ENCODE data around the gene AP2A2.
"Not testable (repeated sequence)": the region's sequence is repeated elsewhere in the genome, so short reads cannot be mapped to it uniquely, and the experiment has no call there.

Gene AP2A2

DNA sequence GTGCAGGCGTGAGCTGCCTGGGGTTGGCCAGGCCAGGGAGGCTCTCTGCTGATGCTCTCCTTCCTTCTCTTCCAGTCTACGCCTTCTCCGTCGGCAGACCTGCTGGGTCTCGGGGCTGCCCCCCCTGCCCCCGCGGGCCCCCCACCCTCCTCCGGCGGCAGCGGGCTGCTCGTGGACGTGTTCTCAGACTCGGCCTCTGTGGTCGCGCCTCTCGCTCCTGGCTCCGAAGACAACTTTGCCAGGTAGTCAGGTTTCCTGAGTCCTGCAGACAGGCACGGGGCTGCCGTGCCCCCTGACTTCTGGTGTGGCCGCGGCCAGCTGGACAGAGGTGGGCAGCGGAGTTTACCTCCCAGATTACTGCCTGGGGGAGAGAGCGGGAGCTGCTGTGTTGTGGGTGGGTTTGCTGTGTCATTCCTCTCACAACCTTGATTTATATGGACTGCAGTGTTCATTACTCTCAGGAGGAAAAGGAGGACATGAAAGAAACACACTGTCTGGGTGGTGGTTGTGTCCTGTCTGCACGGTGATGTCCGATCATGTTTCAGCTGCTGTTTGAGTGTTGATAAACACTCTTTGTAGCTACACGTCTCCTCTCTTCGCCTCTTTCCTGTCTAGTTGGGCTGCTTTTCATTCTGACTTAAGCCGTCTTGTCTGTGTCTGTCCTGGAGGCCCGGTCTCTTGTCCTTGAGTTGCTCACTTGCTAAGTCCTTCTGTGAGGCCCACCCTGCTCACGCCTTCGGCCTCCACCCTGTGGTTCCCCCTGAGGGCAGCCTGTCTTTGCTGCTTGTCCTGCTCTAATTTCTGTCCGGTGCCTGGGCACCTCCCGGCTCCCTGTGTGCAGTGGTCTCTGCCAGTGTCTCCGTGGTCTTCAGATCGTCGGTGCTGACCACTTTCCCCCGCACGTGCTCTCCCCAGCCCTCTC lies 74.9 kb downstream of the AP2A2 start:
- no peak for DNase-seq

DNA sequence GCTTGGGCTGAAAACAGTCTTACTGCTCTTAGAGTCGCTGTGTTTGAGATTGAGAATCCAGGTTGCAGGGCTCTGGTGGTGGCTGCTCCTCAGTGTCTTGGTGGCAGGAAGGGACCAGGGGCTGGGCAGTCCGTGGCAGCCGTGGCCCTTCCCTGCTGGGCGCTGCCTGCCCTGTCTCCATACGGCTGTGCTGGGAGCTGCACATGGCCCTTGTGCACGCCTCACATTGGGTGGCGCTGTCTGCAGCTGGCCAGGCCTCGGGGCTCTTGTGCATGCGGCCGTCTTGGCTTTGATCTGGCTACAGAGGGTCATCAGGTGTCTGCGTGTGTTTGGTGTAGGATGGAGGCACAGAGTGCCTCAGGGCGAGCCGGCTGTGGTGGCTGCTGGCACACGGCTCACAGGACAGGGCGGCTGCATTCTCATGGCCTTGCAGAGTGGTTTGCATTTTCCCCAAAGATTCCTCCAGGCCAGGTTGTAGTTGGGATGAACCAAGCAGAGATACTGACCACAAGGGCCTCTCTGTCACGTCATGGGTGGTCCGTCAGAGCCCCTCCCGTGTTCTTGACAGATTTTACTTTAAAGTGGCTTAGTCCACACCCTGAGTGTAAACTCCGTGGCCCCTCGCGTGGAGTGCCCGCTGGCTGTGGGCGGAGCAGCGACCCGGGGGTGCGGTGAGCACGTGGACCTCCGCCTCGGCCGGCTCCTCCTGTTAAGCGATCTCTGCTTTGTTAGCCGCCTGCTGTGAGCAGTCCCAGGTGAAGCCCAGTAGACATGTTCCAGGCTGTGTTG lies 76.1 kb downstream of the AP2A2 start:
- DNase-seq = no peak

DNA sequence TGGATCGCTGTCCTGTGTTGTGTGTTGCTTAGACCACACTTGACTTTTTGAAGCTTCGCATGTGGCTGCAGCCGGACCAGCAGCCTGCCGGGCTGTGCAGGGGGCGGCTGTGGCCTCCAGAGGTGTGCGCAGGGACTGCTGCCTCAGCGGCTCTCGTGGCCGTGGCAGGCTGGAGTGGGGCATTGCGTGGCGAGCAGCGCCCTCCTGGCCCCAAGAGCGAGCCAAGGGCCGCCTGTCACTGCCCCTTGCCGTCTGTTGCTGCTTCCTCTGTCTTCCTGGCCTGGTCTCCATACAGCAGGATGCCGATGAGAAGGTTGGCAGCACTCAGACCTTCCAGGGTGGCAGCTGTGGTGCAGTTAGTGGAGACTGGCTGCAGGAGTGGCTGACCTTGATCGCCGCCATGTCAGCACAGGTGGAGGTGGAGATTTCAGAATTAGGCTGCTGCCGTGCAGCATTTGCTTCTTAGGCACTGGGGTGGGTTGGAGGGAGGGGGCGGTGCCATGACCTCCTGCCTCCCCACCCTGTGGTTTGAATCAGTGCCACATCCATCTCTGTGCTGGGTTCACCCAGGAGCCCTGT lies 76.8 kb downstream of the AP2A2 start:
- no peak for DNase-seq

- DNase-seq = no peak
These were observed 77.5 kb downstream of the AP2A2 start for GRCh38 chr11:1003159-1003558.

DNA sequence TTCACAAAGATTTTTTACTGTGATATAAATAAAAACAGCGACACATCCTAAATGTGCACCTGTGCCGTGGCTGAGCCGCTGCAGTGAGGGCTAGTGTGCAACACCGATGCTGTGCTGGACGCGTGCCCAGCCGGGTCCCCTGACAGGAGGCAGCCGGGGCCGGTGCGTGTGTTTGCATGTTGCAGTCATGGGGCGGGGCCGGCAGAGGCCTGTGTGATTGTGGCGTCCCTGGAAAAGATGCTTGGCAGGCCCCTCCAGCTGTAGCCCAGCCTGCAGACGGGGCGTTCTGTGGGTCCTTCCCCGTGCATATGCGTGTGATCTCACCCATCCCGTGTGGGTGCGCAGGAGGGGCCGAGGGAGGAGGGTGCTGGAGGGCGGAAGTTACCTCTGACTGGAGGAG lies 80.3 kb downstream of the AP2A2 start:
- DNase-seq = no peak

DNA sequence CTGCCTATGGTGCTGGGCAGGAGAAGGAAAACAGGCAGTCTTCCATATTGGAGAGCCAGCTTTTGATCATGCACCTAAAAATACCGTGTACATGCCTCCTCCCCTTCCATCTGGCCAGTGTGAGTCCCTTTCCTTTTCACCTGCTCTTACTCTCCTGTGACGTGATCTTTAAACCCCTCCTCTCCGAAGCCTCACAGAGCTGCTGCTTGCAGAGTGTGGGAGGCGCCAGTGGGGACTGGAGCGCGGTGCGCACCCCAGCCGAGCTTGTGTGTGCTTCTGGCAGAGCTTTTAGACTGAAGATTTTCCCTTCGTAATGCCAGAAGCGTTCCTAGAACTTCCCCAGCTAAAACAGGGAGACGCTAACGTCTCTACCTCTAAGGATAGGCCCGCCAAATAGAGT lies 81.1 kb downstream of the AP2A2 start:
- no peak for DNase-seq

- no peak for DNase-seq
These were observed 81.6 kb downstream of the AP2A2 start for GRCh38 chr11:1007279-1007678.

- no peak for DNase-seq
These were observed 82.5 kb downstream of the AP2A2 start for GRCh38 chr11:1008001-1008802.

DNA sequence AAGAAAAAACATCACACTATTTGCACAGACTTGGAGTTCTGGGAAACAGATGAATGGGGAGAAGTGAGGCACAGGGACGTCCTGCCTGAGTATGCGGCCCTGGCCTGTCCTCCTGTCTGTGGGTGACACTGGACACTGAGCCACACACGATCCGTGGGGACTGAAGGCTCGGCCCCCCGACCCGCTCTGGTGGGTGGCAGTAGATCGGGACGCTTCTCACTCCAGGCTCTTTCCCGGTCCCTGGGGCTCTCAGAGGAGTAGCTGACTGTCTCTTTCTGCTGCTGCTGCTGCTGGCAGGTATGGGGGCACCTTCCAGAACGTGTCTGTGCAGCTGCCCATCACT lies 83.1 kb downstream of the AP2A2 start:
- no peak for DNase-seq

DNA sequence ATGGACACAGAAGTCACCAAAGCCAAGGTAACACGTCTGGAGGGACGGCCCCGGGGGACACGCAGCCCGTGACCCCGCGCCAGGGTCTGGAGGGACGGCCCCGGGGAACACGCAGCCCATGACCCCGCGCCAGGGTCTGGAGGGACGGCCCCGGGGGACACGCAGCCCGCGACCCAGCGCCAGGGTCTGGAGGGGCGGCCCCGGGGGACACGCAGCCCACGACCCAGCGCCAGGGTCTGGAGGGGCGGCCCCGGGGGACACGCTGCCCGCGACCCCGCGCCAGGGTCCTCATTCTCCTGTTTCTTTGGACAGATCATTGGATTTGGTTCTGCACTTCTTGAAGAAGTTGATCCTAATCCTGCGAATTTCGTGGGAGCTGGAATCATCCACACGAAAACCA lies 83.7 kb downstream of the AP2A2 start:
- no peak for DNase-seq

- DNase-seq = no peak
These were observed 84.3 kb downstream of the AP2A2 start for GRCh38 chr11:1009991-1010390.

DNA sequence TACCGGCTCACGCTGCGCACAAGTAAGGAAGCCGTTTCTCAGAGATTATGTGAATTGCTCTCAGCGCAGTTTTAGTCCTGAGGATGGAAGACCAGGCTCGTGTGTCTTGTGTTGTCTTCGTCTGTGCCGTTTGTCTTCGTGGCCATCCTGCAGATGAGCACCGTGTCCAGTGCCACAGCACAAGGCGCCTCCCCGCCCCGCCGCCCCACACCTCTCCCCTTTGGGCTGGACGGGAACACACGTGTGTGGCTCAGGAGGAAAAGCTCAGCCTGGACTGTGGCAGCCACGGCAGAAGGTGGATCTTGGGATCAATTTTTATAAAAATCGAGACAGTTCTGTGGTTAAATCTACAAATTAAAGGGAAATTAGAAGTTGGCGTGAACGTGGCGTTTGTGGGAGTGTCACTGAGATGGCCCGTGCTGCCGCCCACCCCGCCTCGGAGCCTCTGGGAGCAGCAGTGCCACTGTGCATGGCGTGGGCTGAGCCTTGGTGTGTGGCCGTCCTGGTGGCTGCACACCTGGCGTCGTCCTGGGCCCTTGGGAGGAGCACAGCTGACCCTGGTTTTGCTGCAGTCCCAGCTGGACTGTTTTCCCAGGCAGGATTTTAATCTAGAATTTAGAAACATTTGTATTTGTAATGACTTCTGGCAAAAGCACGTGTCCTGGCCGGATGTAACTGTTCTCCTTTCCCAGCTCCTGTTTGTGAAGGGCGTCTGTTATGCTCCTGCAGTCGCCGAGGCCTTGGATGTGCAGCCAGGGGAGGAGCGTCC lies 85.1 kb downstream of the AP2A2 start:
- no peak for DNase-seq

GRCh38 chr11:1011320-1011698 lies 85.6 kb downstream of the AP2A2 start:
- DNase-seq = no peak

DNA sequence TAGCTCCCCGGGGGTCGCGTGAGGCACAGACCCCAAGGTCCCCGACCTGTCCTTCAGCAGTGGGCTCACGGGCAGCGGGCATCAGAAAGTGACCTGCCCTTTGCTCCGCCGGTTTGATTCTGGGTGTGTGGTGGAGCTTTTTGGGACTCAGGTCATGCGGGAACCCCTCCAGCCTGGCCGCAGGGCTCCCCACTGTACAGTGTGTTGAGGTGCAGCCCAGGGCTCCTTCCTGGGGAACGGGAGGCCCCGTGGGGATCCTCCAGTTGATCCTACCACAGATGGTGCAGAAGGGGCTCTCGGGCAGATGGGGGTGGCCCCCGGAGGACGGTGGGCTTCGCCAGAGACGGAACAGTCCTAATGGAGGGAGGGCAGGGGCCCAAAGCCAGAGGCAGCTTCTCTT lies 86.6 kb downstream of the AP2A2 start:
- no peak for DNase-seq

DNA sequence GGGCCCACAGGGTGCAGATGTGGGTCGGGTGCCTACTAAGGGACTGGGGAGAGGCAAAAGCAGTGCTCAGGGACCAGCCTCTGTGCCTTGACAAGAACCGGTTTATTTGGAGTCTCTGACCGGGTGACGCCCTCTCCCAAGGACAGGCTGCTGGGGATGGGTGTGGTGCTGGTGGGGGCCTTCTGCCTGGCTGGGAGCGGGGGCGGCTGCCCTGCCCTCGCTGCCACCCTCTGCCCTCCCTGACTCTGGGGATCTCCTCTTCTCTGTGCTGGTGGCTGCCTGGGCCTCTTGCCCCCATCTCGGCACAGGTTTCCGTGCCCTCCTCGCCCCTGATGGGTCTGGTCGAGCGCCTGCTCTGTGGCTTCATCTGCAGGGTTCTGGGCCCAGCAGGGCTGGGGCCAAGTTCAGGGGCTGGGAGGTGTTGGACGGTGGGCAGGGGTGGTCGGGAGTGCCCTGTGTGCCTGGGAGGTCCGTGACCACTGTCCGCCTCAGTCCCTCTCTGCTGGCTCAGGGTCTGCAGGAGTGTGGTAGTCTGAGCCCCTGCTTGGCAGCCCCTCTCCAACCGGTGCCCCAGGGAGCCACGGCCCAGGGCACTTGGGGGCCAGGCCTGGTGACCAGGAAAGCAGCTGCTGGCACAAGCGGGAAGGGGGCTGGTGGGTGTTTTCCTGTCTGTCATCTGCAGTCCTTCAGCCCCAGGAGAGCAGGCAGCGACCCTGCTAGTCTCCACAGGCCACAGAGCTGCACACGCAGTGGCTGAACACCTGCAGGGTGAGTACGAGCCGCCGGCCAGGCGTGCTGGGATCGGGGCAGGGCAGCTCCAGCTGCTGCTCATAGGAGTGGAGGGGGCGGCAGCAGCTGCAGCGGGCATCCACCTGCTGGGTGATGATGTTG lies 87.3 kb downstream of the AP2A2 start:
- DNase-seq = no peak

- no peak for DNase-seq
These were observed 87.9 kb downstream of the AP2A2 start for GRCh38 chr11:1013631-1013935.

DNA sequence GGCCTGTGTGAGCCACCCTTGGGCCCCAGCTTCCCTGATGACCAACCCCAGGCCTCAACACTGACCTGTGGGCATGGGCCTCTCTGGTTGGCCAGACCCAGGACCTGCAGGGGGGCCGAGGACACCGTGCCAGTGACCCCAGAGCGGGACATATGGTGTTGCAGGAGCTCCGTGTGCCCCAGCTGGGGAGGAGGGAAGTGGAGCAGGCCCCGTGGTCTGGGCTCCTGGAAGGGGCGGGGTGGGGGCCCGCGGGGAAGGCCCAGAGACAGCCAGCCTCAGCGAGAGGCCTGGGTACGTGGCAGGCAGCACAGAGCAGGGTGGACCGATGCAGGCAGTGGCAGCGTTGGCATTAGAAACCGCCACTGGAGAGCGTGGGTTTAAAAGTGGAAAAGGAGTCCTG lies 88.6 kb downstream of the AP2A2 start:
- no peak for DNase-seq

- no peak for DNase-seq
These were observed 89.4 kb downstream of the AP2A2 start for GRCh38 chr11:1015064-1015463.

DNA sequence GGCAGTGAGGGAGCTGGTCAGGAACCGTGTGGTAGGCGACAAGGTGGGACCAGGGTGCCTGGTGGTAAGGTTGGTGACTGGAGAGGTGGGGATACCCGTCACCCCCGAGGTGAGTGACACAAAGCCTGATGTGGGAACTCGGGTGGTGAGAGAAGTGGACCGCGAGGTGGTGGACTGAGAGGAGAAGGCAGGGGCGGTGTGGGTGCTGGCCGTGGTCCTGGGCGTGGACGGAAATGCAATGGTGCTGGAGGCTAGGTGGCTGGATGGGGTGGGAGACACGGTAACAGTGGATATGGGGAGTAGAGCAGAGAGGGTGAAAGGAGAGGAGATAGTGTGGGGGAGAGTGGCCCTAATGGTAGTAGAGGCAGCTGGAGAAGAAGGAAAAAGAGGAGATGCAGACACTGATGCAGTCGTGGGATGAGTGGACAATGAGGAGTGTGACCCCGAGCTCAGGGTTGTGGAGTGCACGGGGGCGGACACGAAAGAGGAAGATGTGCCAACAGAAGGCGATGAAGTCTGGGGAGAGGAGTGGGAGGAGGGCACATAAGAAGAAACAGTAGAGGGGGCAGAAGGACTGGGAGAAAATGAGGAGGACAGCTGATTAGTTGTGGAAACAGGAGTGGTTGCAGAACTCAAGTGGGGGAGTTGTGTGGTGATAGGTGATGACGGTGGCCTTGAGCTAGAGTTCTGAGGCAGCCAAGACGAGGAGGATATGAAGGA lies 90.3 kb downstream of the AP2A2 start:
- no peak for DNase-seq

GRCh38 chr11:1016610-1017126 lies 91.0 kb downstream of the AP2A2 start:
- not testable (repeated sequence) for DNase-seq

Measured in CD4-positive, alpha-beta T cell treated with Interleukin-17A for 1 hour (primary cell).